ENCODE data around the gene ITPR3.

ITPR3 gene

GRCh38 chr6:33659986-33660385 is 38.9 kb downstream of the ITPR3 start:
- DNase-seq (ENCODE audit: low read depth, low spot score), result no peak
- no peak for TF ChIP-seq CTCF (IDR thresholded peaks at IDR 0.05; ENCODE audit: low read depth, low read length)
- no peak overlapping the region for H3K4me3 ChIP-seq (ENCODE audit: low read depth, low read length)
- in situ Hi-C loops (cut with HindIII; ENCODE audit: low sequenced_read_pairs), result no loop called here

- TF ChIP-seq CTCF (IDR thresholded peaks at IDR 0.05; ENCODE audit: low read depth, low read length), result no peak
- in situ Hi-C loops (cut with HindIII; ENCODE audit: low sequenced_read_pairs), result no loop called here
- H3K4me3 ChIP-seq (ENCODE audit: low read depth, low read length), result no peak overlapping the region
- no peak for DNase-seq (ENCODE audit: low read depth, low spot score)
These were observed 40.1 kb downstream of the ITPR3 start for GRCh38 chr6:33661106-33661838.

- in situ Hi-C loops (cut with HindIII; ENCODE audit: low sequenced_read_pairs), result no loop called here
- H3K4me3 ChIP-seq (ENCODE audit: low read depth, low read length), result no peak overlapping the region
- DNase-seq (ENCODE audit: low read depth, low spot score), result no peak
- no peak for TF ChIP-seq CTCF (IDR thresholded peaks at IDR 0.05; ENCODE audit: low read depth, low read length)
These were observed 41.2 kb downstream of the ITPR3 start for GRCh38 chr6:33662318-33662717.

- in situ Hi-C loops (cut with HindIII; ENCODE audit: low sequenced_read_pairs), result no loop called here
- TF ChIP-seq CTCF (IDR thresholded peaks at IDR 0.05; ENCODE audit: low read depth, low read length), result no peak
These were observed 41.9 kb downstream of the ITPR3 start for GRCh38 chr6:33663028-33663427.

GRCh38 chr6:33663727-33664449 is 42.8 kb downstream of the ITPR3 start:
- DNase-seq (ENCODE audit: low read depth, low spot score), result no peak
- no peak for TF ChIP-seq CTCF (IDR thresholded peaks at IDR 0.05; ENCODE audit: low read depth, low read length)
- in situ Hi-C loops (cut with HindIII; ENCODE audit: low sequenced_read_pairs), result no loop called here
- H3K4me3 ChIP-seq (ENCODE audit: low read depth, low read length), result no peak overlapping the region

More at GRCh38 chr6:33663028-33663427, 41.9 kb downstream of the ITPR3 start:
- no peak for DNase-seq (ENCODE audit: low read depth, low spot score)
- H3K4me3 ChIP-seq (ENCODE audit: low read depth, low read length), result no peak overlapping the region

GRCh38 chr6:33664506-33665057 is 43.5 kb downstream of the ITPR3 start:
- no peak for DNase-seq (ENCODE audit: low read depth, low spot score)
- H3K4me3 ChIP-seq (ENCODE audit: low read depth, low read length), result no peak overlapping the region
- in situ Hi-C loops (cut with HindIII; ENCODE audit: low sequenced_read_pairs), result no loop called here
- TF ChIP-seq CTCF (IDR thresholded peaks at IDR 0.05; ENCODE audit: low read depth, low read length), result no peak

Measured in astrocyte of the spinal cord (primary cell).